GM12891 (cell line): Measurements from ENCODE around the gene CDC25C.

Source experiments
- DNase-seq: peaks from one replicate; pipeline ENCODE4 v3.0.0; 2011; ENCODE audit warnings: low spot score; ENCODE audit not compliant: insufficient read length
- FAIRE-seq: peaks from 2 replicates; lab custom pipeline; 2011; peaks lifted over from hg19 to GRCh38; lab: Jason Lieb, UNC
- PAX5 ChIP-seq: IDR thresholded peaks from 2 replicates; pipeline ENCODE4 v1.6.1; 2011; ENCODE audit warnings: low read length, moderate library complexity, mild to moderate bottlenecking; ENCODE audit not compliant: insufficient read depth, severe bottlenecking
- POLR2A ChIP-seq: IDR thresholded peaks from 2 replicates; pipeline ENCODE4 v1.6.1; 2011; ENCODE audit warnings: low read depth, low read length, control low read depth
- POLR2AphosphoS5 ChIP-seq: IDR thresholded peaks from 2 replicates; pipeline ENCODE4 v1.6.1; 2011; ENCODE audit warnings: low read depth, low read length, control low read depth
- POU2F2 ChIP-seq: IDR thresholded peaks from 2 replicates; pipeline ENCODE4 v1.6.1; 2011; ENCODE audit warnings: low read depth, mild to moderate bottlenecking, control low read depth, low read length, moderate library complexity
- SPI1 ChIP-seq: IDR thresholded peaks from 2 replicates; pipeline ENCODE4 v1.6.1; 2011; ENCODE audit warnings: low read depth, low read length, control low read depth
- TAF1 ChIP-seq: IDR thresholded peaks from 2 replicates; pipeline ENCODE4 v1.6.1; 2011; ENCODE audit warnings: low read depth, low read length, control low read depth

Gene CDC25C

GRCh38 chr5:138360941-138361452 is 29.4 kb upstream of the CDC25C start:
- DNase-seq: no peak
- FAIRE-seq: no peak
- TF ChIP-seq TAF1 (no peak), POLR2AphosphoS5 (no peak), POLR2A (no peak), SPI1 (no peak), PAX5 (no peak), POU2F2 (no peak)

- TF ChIP-seq POU2F2 (no peak), POLR2A (no peak), SPI1 (no peak), TAF1 (no peak), POLR2AphosphoS5 (no peak), PAX5 (no peak)
- FAIRE-seq (no peak), DNase-seq (no peak)
Observed at GRCh38 chr5:138359621-138360020, 28.0 kb upstream of the CDC25C start.

GRCh38 chr5:138354926-138355378 is 23.3 kb upstream of the CDC25C start:
- DNase-seq: no peak
- peak; percentile 95 for FAIRE-seq
- TF ChIP-seq POLR2AphosphoS5 (no peak), POU2F2 (no peak)

GRCh38 chr5:138354387-138354786 is 22.8 kb upstream of the CDC25C start:
- DNase-seq (no peak), FAIRE-seq (no peak)
- TF ChIP-seq POLR2A: no peak
- TF ChIP-seq POU2F2: no peak
- TF ChIP-seq TAF1: no peak
- TF ChIP-seq PAX5: no peak
- no peak for TF ChIP-seq SPI1
- no peak for TF ChIP-seq POLR2AphosphoS5

GRCh38 chr5:138353560-138354080 is 22.0 kb upstream of the CDC25C start:
- peak; percentile 68 for FAIRE-seq
- TF ChIP-seq PAX5 (no peak), SPI1 (no peak), POU2F2 (no peak), POLR2AphosphoS5 (no peak), TAF1 (no peak), POLR2A (no peak)
- DNase-seq: no peak

GRCh38 chr5:138352722-138353559 is 21.3 kb upstream of the CDC25C start:
- 0 out of 2 replicates have a peak, but pooled peaks have one; percentile 1 for TF ChIP-seq POU2F2
- TF ChIP-seq PAX5: no peak
- no peak; the same call in 1 of the 2 replicates for TF ChIP-seq POLR2A
- TF ChIP-seq TAF1: no peak; the same call in 1 of the 2 replicates
- peak; percentile 51; the same call in 1 of the 2 replicates for TF ChIP-seq POLR2AphosphoS5
- no peak for TF ChIP-seq SPI1
- DNase-seq (peak; percentile 58), FAIRE-seq (no peak)

- DNase-seq (peak; percentile 87), FAIRE-seq (peak; percentile 89)
- TF ChIP-seq SPI1: peak; percentile 71
- TF ChIP-seq POLR2A: no peak
- no peak for TF ChIP-seq TAF1
- 0 out of 2 replicates have a peak, but pooled peaks have one; percentile 31 for TF ChIP-seq POU2F2
- peak; percentile 81 for TF ChIP-seq PAX5
- no peak; the same call in 1 of the 2 replicates for TF ChIP-seq POLR2AphosphoS5
Observed at GRCh38 chr5:138352071-138352721, 20.6 kb upstream of the CDC25C start, which contains the start of gene KDM3B. KDM3B (plus strand) TSS chr5:138352685; CDS start chr5:138352796, 111 bp downstream.

- FAIRE-seq (no peak), DNase-seq (no peak)
- TF ChIP-seq POU2F2: no peak
- no peak for TF ChIP-seq POLR2A
- no peak for TF ChIP-seq SPI1
Observed at GRCh38 chr5:138351517-138351916, 19.9 kb upstream of the CDC25C start.

- FAIRE-seq (no peak), DNase-seq (no peak)
- TF ChIP-seq SPI1: no peak
- TF ChIP-seq POLR2AphosphoS5: no peak
- no peak for TF ChIP-seq PAX5
- TF ChIP-seq TAF1: no peak
- TF ChIP-seq POU2F2: no peak
- no peak for TF ChIP-seq POLR2A
Observed at GRCh38 chr5:138351056-138351455, 19.5 kb upstream of the CDC25C start.
